KMS-11 (cell line): ENCODE measurements around the gene GPR139.

Experiments used
- H2AFZ ChIP-seq: fragments of 200-600 bp; sonication (generic); 2 replicates; pipeline ENCODE4 v1.6.1; 2016; ENCODE audit warnings: antibody characterized with exemption, mixed run types, low read depth
- H3K27ac ChIP-seq: fragments of 200-600 bp; sonication (generic); 2 replicates; pipeline ENCODE4 v1.6.1; 2016; ENCODE audit warnings: mild to moderate bottlenecking, mixed run types
- H3K27me3 ChIP-seq: fragments of 200-600 bp; sonication (generic); 2 replicates; pipeline ENCODE4 v1.6.1; 2017; ENCODE audit warnings: mild to moderate bottlenecking, low read depth, mixed run types, moderate library complexity; ENCODE audit not compliant: insufficient read depth
- H3K36me3 ChIP-seq: fragments of 200-600 bp; sonication (generic); 2 replicates; pipeline ENCODE4 v1.6.1; 2017; ENCODE audit warnings: mild to moderate bottlenecking, mixed run types; ENCODE audit not compliant: insufficient read depth
- H3K4me1 ChIP-seq: fragments of 200-600 bp; sonication (generic); 2 replicates; pipeline ENCODE4 v1.6.1; 2016; ENCODE audit warnings: mild to moderate bottlenecking, low read depth, mixed run types; ENCODE audit not compliant: poor library complexity, severe bottlenecking
- H3K4me2 ChIP-seq: fragments of 200-600 bp; sonication (generic); 2 replicates; pipeline ENCODE4 v1.7.0; 2016; ENCODE audit warnings: mild to moderate bottlenecking, mixed run types
- H3K4me3 ChIP-seq: fragments of 200-600 bp; sonication (generic); IDR thresholded peaks from 2 replicates; pipeline ENCODE4 v1.6.1; 2017; ENCODE audit warnings: low read depth, low read length, mixed read lengths; ENCODE audit not compliant: insufficient read depth
- H3K79me2 ChIP-seq: fragments of 200-600 bp; sonication (generic); 2 replicates; pipeline ENCODE4 v1.6.1; 2016; ENCODE audit warnings: low read depth, mixed run types; ENCODE audit not compliant: insufficient read depth
- H3K9ac ChIP-seq: fragments of 200-600 bp; sonication (generic); 2 replicates; pipeline ENCODE4 v1.6.1; 2016; ENCODE audit warnings: mild to moderate bottlenecking, mixed run types
- H4K20me1 ChIP-seq: fragments of 200-600 bp; sonication (generic); 2 replicates; pipeline ENCODE4 v1.6.1; 2016; ENCODE audit warnings: mild to moderate bottlenecking, mixed run types; ENCODE audit not compliant: insufficient read depth
- CTCF ChIP-seq: fragments of 200-600 bp; sonication (generic); conservative IDR thresholded peaks from 2 replicates; pipeline ENCODE4 v1.6.1; 2017; ENCODE audit warnings: low read depth, mild to moderate bottlenecking, antibody characterized with exemption, low read length, moderate library complexity, mixed read lengths

The GPR139 gene

GRCh38 chr16:20072146-20072873 is 1.4 kb downstream of the GPR139 start:
- no peaks in the 10 kb centered on the region for H3K27me3 ChIP-seq
- H3K9ac ChIP-seq = no peak overlapping the region
- H3K4me3 ChIP-seq = no peak overlapping the region

GRCh38 chr16:20064931-20065330 is 8.8 kb downstream of the GPR139 start:
- Histone ChIP-seq H3K27ac (no peak overlapping the region), H3K79me2 (no peaks in the 10 kb centered on the region), H3K4me3 (no peak overlapping the region), H3K36me3 (no peaks in the 10 kb centered on the region), H3K4me1 (no peaks in the 10 kb centered on the region), H3K4me2 (no peak overlapping the region), H3K27me3 (no peaks in the 10 kb centered on the region), H2AFZ (no peak overlapping the region), H3K9ac (no peak overlapping the region), H4K20me1 (no peaks in the 10 kb centered on the region)
- no peak for TF ChIP-seq CTCF

More at GRCh38 chr16:20072146-20072873, 1.4 kb downstream of the GPR139 start:
- Histone ChIP-seq H4K20me1 (no peaks in the 10 kb centered on the region), H3K4me1 (no peaks in the 10 kb centered on the region), H3K4me2 (no peak overlapping the region), H3K79me2 (no peaks in the 10 kb centered on the region), H3K27ac (no peak overlapping the region), H2AFZ (no peak overlapping the region), H3K36me3 (no peaks in the 10 kb centered on the region)
- TF ChIP-seq CTCF = no peak

GRCh38 chr16:20064520-20064919 is 9.2 kb downstream of the GPR139 start:
- Histone ChIP-seq H3K27ac (no peak overlapping the region), H2AFZ (no peak overlapping the region), H3K9ac (no peak overlapping the region), H3K4me1 (no peaks in the 10 kb centered on the region), H4K20me1 (no peaks in the 10 kb centered on the region), H3K4me2 (no peak overlapping the region), H3K27me3 (no peaks in the 10 kb centered on the region), H3K4me3 (no peak overlapping the region), H3K79me2 (no peaks in the 10 kb centered on the region), H3K36me3 (no peaks in the 10 kb centered on the region)
- TF ChIP-seq CTCF = no peak

- Histone ChIP-seq H3K36me3 (no peaks in the 10 kb centered on the region), H3K27me3 (no peaks in the 10 kb centered on the region), H3K79me2 (no peaks in the 10 kb centered on the region), H3K9ac (no peak overlapping the region), H3K27ac (no peak overlapping the region), H4K20me1 (no peaks in the 10 kb centered on the region), H3K4me2 (no peak overlapping the region), H2AFZ (no peak overlapping the region), H3K4me1 (no peaks in the 10 kb centered on the region), H3K4me3 (no peak overlapping the region)
- no peak for TF ChIP-seq CTCF
Observed at GRCh38 chr16:20061132-20061531, 12.6 kb downstream of the GPR139 start.
